ENCODE results near the gene CEP192.

Gene CEP192

DNA sequence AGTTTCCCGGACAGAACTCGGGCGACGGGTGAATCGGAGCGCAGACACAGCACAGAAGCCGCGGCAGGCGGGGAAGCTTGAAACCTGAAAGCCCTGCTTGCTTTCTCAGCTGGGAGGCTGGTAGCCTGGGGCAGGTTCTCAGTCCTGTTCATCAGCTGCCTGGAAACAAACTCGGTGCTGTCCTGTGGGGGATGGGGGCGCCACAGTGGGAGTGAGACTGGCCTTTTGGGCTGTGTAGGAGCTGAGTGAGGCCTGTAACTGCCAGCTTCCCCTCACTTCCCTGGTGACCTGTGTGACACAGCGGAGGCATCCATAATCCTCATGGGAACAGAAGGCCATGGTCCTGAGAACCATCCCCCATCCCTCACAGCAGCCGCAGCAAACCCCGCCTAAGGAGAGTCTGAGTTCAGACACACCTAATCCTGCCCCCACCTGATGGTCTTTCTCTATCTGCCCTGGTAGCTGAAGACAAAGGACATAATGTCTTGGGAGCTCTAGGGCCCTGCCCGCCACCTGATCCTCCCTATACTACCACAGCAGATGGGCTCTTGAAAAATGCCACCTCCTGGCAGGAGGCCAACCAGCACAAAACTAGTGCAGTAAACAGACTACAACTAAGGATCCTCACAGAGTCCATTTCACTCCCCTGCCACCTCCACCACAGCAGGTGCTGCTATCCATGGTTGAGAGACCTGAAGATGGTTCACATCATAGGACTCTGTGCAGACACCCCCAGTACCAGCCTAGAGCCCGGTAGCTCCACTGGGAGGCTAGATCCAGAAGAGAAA is 174.7 kb downstream of the CEP192 start:
- no peaks in the 10 kb centered on the region for H3K36me3 ChIP-seq (ENCODE audit: control insufficient read depth, low read length)
- no peak overlapping the region for H3K4me3 ChIP-seq (ENCODE audit: low read length)
- no peaks in the 10 kb centered on the region for H3F3A ChIP-seq (ENCODE audit: control insufficient read depth, insufficient read depth)
- TF ChIP-seq EZH2phosphoT487 (IDR thresholded peaks at IDR 0.05; ENCODE audit: borderline replicate concordance, low read length) = no peak
- TF ChIP-seq, protein P1, sequence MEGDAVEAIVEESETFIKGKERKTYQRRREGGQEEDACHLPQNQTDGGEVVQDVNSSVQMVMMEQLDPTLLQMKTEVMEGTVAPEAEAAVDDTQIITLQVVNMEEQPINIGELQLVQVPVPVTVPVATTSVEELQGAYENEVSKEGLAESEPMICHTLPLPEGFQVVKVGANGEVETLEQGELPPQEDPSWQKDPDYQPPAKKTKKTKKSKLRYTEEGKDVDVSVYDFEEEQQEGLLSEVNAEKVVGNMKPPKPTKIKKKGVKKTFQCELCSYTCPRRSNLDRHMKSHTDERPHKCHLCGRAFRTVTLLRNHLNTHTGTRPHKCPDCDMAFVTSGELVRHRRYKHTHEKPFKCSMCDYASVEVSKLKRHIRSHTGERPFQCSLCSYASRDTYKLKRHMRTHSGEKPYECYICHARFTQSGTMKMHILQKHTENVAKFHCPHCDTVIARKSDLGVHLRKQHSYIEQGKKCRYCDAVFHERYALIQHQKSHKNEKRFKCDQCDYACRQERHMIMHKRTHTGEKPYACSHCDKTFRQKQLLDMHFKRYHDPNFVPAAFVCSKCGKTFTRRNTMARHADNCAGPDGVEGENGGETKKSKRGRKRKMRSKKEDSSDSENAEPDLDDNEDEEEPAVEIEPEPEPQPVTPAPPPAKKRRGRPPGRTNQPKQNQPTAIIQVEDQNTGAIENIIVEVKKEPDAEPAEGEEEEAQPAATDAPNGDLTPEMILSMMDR (IDR thresholded peaks at IDR 0.05; ENCODE audit: low read depth, low read length, poor library complexity, severe bottlenecking) = no peak
- no peaks in the 10 kb centered on the region for H3K9me2 ChIP-seq (replicated peaks; ENCODE audit: control insufficient read depth, low read length)
- no peak overlapping the region for H3K27ac ChIP-seq (ENCODE audit: low read depth, low read length)
- H3K4me1 ChIP-seq (ENCODE audit: control insufficient read depth, low read length) = no peaks in the 10 kb centered on the region
- H4K20me1 ChIP-seq (ENCODE audit: control insufficient read depth, insufficient read depth, low read depth, low read length) = no peaks in the 10 kb centered on the region
- peaks cover 12% of the 10 kb centered on the region; the same call in 1 of the 2 replicates for H3K27me3 ChIP-seq (ENCODE audit: control insufficient read depth, low read length)
- H3K9me3 ChIP-seq (ENCODE audit: control insufficient read depth, insufficient read depth, low read length) = no peaks in the 10 kb centered on the region
- H3K79me2 ChIP-seq (ENCODE audit: control insufficient read depth, low read length) = no peaks in the 10 kb centered on the region
- no peak overlapping the region for H3K4me2 ChIP-seq (ENCODE audit: low read length)

DNA sequence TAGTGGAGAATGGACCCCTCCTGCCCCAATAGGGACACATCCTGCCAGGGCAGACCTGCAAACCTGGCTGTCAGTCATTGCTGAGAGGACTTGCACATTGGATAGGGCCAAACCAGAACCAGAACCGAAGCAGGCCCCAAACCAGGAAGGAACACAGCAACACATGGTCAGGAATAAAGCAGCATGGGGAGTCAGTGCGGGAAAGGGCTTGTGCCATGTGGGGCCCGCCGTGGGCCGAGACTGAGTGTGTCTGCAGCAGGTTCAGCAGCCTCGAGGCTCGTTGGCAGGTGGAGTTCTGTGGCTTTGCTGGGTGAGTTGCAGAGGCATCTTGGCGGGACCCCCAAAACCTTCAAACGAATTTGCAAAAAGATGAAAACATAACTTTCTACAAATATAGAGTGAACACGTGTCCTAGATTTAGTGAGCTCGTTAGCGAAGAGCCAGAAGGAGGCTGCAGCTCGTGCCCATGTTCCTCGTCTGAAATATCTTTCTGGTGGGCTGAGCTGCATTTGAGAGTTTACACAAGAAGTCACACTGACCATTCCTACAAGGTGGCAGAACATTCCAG is 182.5 kb downstream of the CEP192 start:
- H3K4me3 ChIP-seq (ENCODE audit: low read length) = no peak overlapping the region
- H3K4me1 ChIP-seq (ENCODE audit: control insufficient read depth, low read length) = no peaks in the 10 kb centered on the region
- H3F3A ChIP-seq (ENCODE audit: control insufficient read depth, insufficient read depth) = no peaks in the 10 kb centered on the region
- peaks cover 10% of the 10 kb centered on the region; the same call in 1 of the 2 replicates for H3K27me3 ChIP-seq (ENCODE audit: control insufficient read depth, low read length)
- H3K36me3 ChIP-seq (ENCODE audit: control insufficient read depth, low read length) = no peaks in the 10 kb centered on the region
- no peaks in the 10 kb centered on the region for H3K9me3 ChIP-seq (ENCODE audit: control insufficient read depth, insufficient read depth, low read length)
- H3K4me2 ChIP-seq (ENCODE audit: low read length) = no peak overlapping the region
- TF ChIP-seq, protein P1 (IDR thresholded peaks at IDR 0.05; ENCODE audit: low read depth, low read length, poor library complexity, severe bottlenecking) = no peak
- TF ChIP-seq EZH2phosphoT487 (IDR thresholded peaks at IDR 0.05; ENCODE audit: borderline replicate concordance, low read length) = no peak
- H3K79me2 ChIP-seq (ENCODE audit: control insufficient read depth, low read length) = no peaks in the 10 kb centered on the region
- no peaks in the 10 kb centered on the region for H3K9me2 ChIP-seq (replicated peaks; ENCODE audit: control insufficient read depth, low read length)
- no peaks in the 10 kb centered on the region for H4K20me1 ChIP-seq (ENCODE audit: control insufficient read depth, insufficient read depth, low read depth, low read length)
- H3K27ac ChIP-seq (ENCODE audit: low read depth, low read length) = no peak overlapping the region
